NCI-H1930 (cell line): ENCODE data around the gene MYLK3.

ENCODE experiments used
- DNase-seq, 2 experiments: peaks; one replicate each; lab custom pipeline; 2025; lab: John Stamatoyannopoulos, UW

Gene MYLK3

DNA sequence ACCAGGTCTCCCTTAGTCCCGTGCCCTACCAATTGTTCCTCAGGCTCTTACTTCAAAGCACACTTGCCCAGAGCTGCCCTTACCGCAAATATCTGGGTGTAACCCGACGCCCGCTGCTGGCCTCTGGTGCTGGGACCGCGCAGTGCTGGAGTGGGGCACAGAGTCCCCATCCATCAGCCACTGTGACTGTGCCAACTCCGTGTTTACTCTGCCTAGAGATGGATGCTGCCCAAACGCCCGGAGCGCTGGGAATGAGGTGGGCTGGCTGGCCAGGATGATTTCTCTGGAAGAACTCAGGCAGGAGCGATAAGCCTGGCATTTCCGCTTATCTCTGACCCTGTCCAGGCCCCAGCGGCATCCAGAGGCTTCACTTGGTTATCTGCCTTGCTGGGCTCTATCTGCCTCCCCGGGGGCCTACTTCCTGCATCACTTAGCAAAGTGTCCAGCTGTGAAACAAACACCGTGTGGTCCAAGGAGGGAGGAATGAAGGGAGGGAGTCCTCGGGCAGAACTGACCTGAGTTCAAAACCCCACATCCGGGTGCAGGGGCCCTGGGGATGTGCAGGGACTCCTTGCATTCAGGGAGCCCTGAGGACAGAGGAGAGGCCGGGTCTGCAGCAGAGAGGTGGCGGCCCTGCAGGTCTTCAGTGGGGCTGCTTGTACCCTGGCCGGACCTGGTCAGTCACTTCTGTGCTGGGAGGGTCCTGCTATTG lies 9.4 kb upstream of the MYLK3 start:
- no peak for DNase-seq

DNA sequence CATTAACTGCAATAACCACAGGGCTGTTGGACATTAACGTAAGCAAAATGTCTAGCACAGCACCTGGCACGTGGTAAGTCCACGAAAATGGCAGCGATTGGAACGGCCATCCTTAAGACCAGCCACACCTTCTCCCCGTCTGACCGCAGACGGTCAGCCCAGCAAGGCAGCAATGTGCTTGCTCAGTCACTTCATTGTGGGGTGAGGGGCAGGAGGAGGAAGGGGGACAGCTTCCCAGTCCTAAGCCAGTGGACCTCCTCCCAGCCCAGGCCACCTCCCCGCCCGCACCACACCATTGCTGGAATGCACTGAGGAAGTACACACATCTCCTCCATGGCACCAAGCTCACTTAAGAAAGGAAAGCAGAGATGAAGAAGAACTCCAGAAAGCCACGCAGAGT lies 8.6 kb upstream of the MYLK3 start:
- DNase-seq: no peak

GRCh38 chr16:46753015-46753414 lies 4.9 kb upstream of the MYLK3 start:
- DNase-seq: no peak

DNA sequence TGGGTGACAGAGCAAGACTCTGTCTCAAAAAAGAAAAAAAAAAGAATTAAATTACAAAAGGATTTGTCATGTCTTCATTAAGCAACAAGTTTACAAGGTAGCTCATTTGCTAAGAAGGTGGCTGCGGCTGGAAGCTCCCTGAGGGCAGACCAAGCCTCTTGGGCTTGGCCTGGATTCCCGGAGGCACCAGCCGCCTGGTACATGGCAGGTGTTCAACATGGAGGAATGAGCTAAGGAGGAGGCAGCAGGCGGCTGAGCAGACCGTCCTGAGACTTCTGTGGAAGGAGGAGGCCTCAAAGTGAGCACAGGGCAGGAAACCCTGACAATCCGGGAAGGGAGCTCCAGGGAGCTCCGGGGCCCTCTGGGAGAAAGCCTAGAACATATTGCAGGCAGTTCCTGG lies 3.2 kb upstream of the MYLK3 start:
- no peak for DNase-seq

GRCh38 chr16:46748775-46749705 lies 896 bp upstream of the MYLK3 start:
- DNase-seq: no peak

GRCh38 chr16:46746821-46747776 lies 1.0 kb downstream of the MYLK3 start:
- no peak for DNase-seq

- DNase-seq: no peak
Measured at GRCh38 chr16:46745617-46746016, 2.5 kb downstream of the MYLK3 start.

DNA sequence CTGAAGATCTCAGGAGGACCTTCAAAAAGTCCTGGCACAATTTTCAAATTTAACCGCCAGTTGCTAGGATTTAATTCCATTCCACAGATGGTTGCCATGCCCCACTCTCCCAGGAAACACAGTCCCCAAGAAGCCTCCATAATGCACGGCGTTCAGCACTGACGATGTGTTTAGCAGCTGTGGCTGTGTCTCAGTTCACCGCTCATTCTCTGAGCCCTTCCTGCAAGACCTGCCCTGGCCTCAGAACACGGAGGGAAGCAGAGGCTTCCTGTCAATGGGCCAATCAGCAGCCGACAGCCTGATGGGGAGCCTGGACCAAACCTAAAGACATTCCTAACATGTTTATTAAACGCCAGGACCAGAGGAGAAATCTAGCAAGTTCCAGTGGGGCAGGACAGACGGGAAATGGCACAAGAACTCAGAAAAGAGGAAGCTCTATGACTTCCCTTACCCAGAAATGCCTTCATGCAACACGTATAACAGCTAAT lies 4.9 kb downstream of the MYLK3 start:
- DNase-seq: no peak

GRCh38 chr16:46739934-46740333 lies 8.2 kb downstream of the MYLK3 start:
- DNase-seq: no peak

GRCh38 chr16:46737621-46738214 lies 10.4 kb downstream of the MYLK3 start:
- no peak for DNase-seq

GRCh38 chr16:46736695-46737094 lies 11.4 kb downstream of the MYLK3 start:
- no peak for DNase-seq

DNA sequence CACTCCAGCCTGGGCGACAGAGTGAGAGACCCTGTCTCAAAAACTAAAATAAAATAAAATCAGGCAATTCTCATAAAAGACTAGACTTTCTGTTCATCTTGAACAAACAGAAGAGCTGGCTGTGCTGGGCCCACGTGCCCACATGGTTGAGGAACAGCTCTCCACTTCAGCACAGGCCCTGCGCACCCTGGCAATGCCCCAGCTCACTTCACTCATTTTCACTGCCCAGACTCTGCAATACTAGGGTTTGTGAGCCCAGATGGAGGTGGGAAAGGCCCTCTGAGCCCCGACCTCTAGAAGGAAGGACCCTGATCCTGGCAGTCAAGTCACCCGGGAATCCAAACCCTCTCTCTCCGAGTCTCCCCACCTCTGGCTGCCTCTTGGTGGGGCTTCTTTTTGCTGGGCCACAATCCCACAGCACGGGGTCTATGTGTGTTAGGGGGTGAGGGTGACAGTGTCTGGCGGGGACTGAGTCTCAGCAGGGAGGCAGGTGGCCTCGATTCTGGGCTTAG lies 14.8 kb downstream of the MYLK3 start:
- DNase-seq: no peak

GRCh38 chr16:46732561-46732960 lies 15.6 kb downstream of the MYLK3 start:
- no peak for DNase-seq

- DNase-seq: no peak
Measured at GRCh38 chr16:46731691-46732555, 16.2 kb downstream of the MYLK3 start.

DNA sequence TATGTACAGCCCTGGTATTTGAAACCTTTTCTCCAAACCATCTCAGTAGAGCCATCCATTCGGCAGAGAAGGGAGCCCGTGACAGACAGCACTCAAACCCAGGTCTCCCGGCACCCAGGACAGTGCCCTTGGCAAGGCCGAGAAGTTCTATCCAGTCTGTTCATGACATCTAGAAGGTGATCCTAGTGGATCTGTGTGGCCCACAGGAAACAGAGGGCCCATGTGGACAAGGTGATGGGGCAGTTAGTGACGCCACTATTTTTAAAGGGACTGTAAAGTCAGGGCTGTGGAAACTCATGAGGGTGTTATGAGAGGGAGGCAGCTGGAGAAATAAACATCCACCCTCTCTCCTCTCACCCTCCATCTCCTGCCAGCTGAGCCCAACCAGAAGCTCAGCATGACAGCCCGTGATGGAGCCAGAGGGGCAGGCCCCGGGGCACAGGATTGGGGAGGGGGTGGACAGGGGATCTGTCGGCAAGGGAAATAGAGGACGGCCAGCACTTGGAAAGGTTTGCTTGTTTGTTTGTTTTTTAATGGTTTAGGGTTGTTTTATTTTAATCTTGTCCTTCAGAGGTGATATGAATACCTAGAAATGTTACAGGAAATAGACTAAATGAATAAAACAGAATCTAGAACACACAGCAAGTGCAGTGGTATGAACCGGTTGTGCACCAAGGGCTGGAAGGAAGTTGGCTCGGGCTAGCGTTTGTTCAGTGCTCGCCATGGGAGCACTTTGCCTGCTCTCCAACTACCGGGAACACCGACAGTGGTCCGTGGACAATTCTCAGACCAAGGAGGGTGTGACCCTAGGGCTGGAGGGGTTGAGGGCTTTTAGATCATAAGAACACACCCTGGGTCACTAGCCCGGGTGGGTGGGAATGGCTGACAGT lies 17.1 kb downstream of the MYLK3 start:
- no peak for DNase-seq

- DNase-seq: no peak
Measured at GRCh38 chr16:46730126-46730525, 18.0 kb downstream of the MYLK3 start.

- no peak for DNase-seq
Measured at GRCh38 chr16:46729326-46729995, 18.7 kb downstream of the MYLK3 start.

DNA sequence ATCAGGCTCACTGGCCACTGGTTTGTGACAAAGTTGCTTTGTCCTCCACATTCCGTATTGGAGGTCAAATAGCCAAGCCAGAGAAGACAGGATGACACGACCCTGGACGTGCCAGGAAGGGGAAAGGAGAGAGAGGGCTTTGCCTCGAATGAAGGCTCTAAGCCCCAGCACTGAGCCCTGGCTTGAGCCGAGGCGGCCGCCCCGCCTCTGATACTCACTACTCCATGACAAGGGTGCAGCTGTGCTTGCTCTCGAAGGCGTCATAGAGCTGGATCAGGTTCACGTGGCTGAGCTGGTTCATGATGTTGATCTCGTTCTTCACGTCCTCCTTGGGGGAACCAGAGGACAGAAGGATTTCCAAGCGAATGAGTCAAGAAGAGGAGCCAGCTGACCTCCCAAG lies 19.3 kb downstream of the MYLK3 start:
- DNase-seq: no peak

DNA sequence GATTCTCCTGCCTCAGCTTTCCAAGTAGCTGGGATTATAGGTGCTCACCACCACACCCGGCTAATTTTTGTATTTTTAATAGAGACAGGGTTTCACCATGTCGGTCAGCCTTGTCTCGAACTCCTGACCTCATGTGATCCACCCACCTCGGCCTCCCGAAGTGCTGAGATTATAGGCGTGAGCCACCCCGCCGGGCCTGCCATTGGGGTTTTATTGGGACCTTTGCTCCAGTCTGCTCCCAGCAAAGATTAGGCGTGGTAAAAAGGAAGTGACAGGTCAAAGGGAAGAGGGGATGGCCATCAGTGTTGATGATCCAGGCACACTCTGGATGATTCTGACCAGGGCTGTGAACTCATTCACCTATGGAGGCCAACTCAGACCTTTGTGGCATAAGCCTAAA lies 20.5 kb downstream of the MYLK3 start:
- no peak for DNase-seq
